OCI-LY3 (cell line): ENCODE results near the gene ADH1A.

Experiments used
- H2AFZ ChIP-seq: fragments of 200-600, 300-600 bp; shearing (Covaris generic); 2 replicates; pipeline ENCODE4 v1.6.0; 2014; ENCODE audit warnings: antibody characterized with exemption, low read depth, low read length
- H3K27ac ChIP-seq: fragments of 200-600, 300-600 bp; sonication (generic); 2 replicates; pipeline ENCODE4 v1.5.1; 2014; ENCODE audit warnings: mild to moderate bottlenecking, low read length, moderate library complexity, mixed read lengths
- H3K27me3 ChIP-seq: fragments of 200-600, 300-600 bp; sonication (generic); 2 replicates; pipeline ENCODE4 v1.6.1; 2014; ENCODE audit warnings: low read depth, low read length, mixed read lengths
- H3K36me3 ChIP-seq: fragments of 200-600, 300-600 bp; sonication (generic); replicated peaks from 2 replicates; pipeline ENCODE3; 2014; ENCODE audit warnings: low read depth, low read length, mixed read lengths
- H3K4me1 ChIP-seq: fragments of 300-600, 200-600 bp; sonication (generic); 2 replicates; pipeline ENCODE4 v1.6.1; 2014; ENCODE audit warnings: low read length, mixed read lengths
- H3K4me2 ChIP-seq: fragments of 200-600, 300-600 bp; sonication (generic); 2 replicates; pipeline ENCODE4 v1.6.1; 2014; ENCODE audit warnings: low read length, mixed read lengths
- H3K4me3 ChIP-seq: fragments of 300-600, 200-600 bp; sonication (generic); 2 replicates; pipeline ENCODE4 v1.5.1; 2014; ENCODE audit warnings: antibody characterized with exemption, mild to moderate bottlenecking, low read length, moderate library complexity
- H3K79me2 ChIP-seq: fragments of 300-600, 200-600 bp; shearing (Covaris generic); 2 replicates; pipeline ENCODE4 v1.6.1; 2014; ENCODE audit warnings: mild to moderate bottlenecking, low read length, mixed read lengths
- H3K9ac ChIP-seq: fragments of 300-600, 200-600 bp; shearing (Covaris generic); 2 replicates; pipeline ENCODE4 v1.6.0; 2014; ENCODE audit warnings: mild to moderate bottlenecking, low read length, moderate library complexity
- H3K9me3 ChIP-seq: fragments of 200-600, 300-600 bp; shearing (Covaris generic); 2 replicates; pipeline ENCODE4 v1.6.1; 2014; ENCODE audit warnings: low read length, mixed read lengths; ENCODE audit not compliant: insufficient read depth
- H4K20me1 ChIP-seq: fragments of 200-600, 300-600 bp; sonication (generic); 2 replicates; pipeline ENCODE4 v1.6.1; 2016; ENCODE audit warnings: low read length, mixed read lengths; ENCODE audit not compliant: insufficient read depth
- EZH2phosphoT487 ChIP-seq: fragments of 200-600 bp; shearing (Covaris generic); IDR thresholded peaks from 2 replicates; pipeline ENCODE4 v1.6.1; 2018; ENCODE audit warnings: antibody characterized with exemption, mixed run types, low read depth
- TF ChIP-seq, protein P1 (sequence below): fragments of 200-600, 300-600 bp; sonication (generic); IDR thresholded peaks from 2 replicates; pipeline ENCODE4 v1.5.1; 2014; ENCODE audit warnings: antibody characterized with exemption, low read length, low read depth

ADH1A gene

DNA sequence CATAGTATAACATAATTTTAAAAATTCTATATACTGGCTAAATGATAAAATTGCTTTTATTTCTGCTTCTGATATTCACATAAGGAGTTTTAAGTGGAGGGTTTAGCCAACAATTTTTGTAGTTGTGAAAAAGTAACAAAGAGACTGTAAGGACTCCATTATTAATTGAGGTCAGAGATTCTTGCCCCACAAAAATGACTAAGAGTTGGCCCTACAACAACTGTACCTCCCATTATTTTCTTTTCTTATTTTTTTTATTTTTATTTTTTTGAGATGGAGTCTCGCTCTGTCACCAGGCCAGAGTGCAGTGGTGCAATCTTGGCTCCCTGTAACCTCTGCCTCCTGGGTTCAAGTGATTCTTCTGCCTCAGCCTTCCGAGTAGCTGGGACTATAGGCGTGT, 39.9 kb upstream of the ADH1A start:
- Histone ChIP-seq H3K79me2 (no peaks in the 10 kb centered on the region), H3K36me3 (no peaks in the 10 kb centered on the region)
- TF ChIP-seq, protein P1, sequence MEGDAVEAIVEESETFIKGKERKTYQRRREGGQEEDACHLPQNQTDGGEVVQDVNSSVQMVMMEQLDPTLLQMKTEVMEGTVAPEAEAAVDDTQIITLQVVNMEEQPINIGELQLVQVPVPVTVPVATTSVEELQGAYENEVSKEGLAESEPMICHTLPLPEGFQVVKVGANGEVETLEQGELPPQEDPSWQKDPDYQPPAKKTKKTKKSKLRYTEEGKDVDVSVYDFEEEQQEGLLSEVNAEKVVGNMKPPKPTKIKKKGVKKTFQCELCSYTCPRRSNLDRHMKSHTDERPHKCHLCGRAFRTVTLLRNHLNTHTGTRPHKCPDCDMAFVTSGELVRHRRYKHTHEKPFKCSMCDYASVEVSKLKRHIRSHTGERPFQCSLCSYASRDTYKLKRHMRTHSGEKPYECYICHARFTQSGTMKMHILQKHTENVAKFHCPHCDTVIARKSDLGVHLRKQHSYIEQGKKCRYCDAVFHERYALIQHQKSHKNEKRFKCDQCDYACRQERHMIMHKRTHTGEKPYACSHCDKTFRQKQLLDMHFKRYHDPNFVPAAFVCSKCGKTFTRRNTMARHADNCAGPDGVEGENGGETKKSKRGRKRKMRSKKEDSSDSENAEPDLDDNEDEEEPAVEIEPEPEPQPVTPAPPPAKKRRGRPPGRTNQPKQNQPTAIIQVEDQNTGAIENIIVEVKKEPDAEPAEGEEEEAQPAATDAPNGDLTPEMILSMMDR = no peak
- TF ChIP-seq EZH2phosphoT487 = no peak

DNA sequence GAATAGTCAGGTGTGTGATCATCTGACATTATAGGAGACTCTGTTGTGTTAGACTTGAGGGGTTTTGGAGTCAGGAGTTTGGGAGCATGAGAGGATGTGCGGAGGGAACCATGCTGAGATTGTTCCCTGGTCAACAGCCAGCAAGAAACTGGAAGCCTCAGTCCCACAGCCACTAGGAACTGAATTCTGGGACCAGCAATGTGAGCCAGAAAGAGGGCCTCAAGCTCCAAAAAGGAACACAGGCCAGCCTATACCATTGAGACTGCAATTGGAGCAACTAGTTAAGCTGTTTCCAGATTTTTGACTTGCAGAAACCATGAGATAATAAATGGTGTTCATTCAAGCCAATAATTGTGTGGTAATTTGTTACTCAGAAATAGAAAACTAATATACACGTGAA, 39.1 kb upstream of the ADH1A start:
- TF ChIP-seq EZH2phosphoT487 = no peak
- TF ChIP-seq, protein P1 = no peak
- Histone ChIP-seq H3K4me1 (no peaks in the 10 kb centered on the region), H3K79me2 (no peaks in the 10 kb centered on the region), H3K36me3 (no peaks in the 10 kb centered on the region), H2AFZ (no peak overlapping the region), H3K27me3 (no peaks in the 10 kb centered on the region), H3K27ac (no peak overlapping the region), H3K9me3 (no peaks in the 10 kb centered on the region), H4K20me1 (no peaks in the 10 kb centered on the region), H3K9ac (no peak overlapping the region), H3K4me2 (no peak overlapping the region), H3K4me3 (no peak overlapping the region)

More for the DNA sequence above, 39.9 kb upstream of the ADH1A start:
- no peaks in the 10 kb centered on the region for H3K4me1 ChIP-seq
- no peak overlapping the region for H2AFZ ChIP-seq
- no peak overlapping the region for H3K4me2 ChIP-seq
- no peaks in the 10 kb centered on the region for H4K20me1 ChIP-seq
- no peak overlapping the region for H3K4me3 ChIP-seq
- H3K27me3 ChIP-seq = no peaks in the 10 kb centered on the region
- no peak overlapping the region for H3K9ac ChIP-seq
- H3K9me3 ChIP-seq = no peaks in the 10 kb centered on the region
- H3K27ac ChIP-seq = no peak overlapping the region

DNA sequence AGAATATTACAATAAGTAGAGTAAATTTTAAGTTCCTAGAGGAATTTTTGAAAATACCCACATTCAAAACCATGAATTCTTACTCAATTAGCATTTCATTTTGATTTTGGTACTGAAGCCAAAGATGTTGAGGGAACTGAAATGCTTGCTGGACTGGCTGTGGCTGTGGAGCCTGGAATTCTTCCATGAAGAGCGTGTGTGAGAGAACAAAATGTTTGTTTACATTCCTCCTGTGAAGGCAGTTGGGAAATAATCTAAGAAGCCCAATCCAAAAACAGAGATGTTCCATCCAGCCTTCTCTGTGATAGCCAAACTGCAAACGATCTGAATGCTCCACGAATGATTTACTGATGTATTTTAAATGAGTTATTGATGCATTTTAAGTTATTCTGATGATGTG, 34.2 kb upstream of the ADH1A start:
- no peak overlapping the region for H2AFZ ChIP-seq
- H4K20me1 ChIP-seq = no peaks in the 10 kb centered on the region
- H3K79me2 ChIP-seq = no peaks in the 10 kb centered on the region
- H3K4me3 ChIP-seq = no peak overlapping the region
- no peak overlapping the region for H3K27ac ChIP-seq
- H3K9ac ChIP-seq = no peak overlapping the region
- no peaks in the 10 kb centered on the region for H3K9me3 ChIP-seq
- H3K27me3 ChIP-seq = no peaks in the 10 kb centered on the region
- H3K4me2 ChIP-seq = no peak overlapping the region
- no peaks in the 10 kb centered on the region for H3K4me1 ChIP-seq
- TF ChIP-seq, protein P1 = no peak
- TF ChIP-seq EZH2phosphoT487 = no peak
- no peaks in the 10 kb centered on the region for H3K36me3 ChIP-seq

DNA sequence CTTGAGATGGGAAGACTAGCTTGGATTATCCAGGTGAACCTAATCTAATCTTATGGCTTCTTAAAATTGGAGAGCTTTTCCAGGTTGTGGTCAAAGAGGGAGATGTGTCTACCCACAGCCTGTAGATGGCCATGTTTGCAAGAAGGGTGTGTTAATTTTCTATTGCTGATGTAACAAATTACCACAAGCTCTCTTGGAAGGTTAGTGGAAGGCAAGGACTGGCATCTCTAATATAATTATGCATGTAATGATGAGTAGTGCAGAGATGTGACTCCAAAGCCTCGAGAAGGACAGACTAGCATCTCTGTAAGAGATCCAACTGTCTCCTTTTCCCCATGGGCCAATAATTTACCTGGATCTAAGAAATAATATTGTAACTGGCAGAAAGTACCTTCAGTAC, 33.6 kb upstream of the ADH1A start:
- H3K9me3 ChIP-seq = no peaks in the 10 kb centered on the region
- H3K27ac ChIP-seq = no peak overlapping the region
- no peaks in the 10 kb centered on the region for H3K4me1 ChIP-seq
- H3K4me3 ChIP-seq = no peak overlapping the region
- H3K79me2 ChIP-seq = no peaks in the 10 kb centered on the region
- no peaks in the 10 kb centered on the region for H3K27me3 ChIP-seq
- no peaks in the 10 kb centered on the region for H3K36me3 ChIP-seq
- H4K20me1 ChIP-seq = no peaks in the 10 kb centered on the region
- no peak overlapping the region for H3K9ac ChIP-seq
- no peak overlapping the region for H3K4me2 ChIP-seq
- no peak for TF ChIP-seq EZH2phosphoT487
- TF ChIP-seq, protein P1 = no peak
- H2AFZ ChIP-seq = no peak overlapping the region
